ENCODE measurements around the gene FAF1. TPM values are rescaled to one million over a fixed set of nuclear protein-coding genes. Genes with fewer than 3 reads are reported as not detected.

FAF1 gene
- total and polyA plus RNA-seq, 9 of the 15 experiments (the other 6 are each of a cell fraction or from before 2014, with no cell fraction given): 48.7 to 225 (median 118) TPM

GRCh38 chr1:50977575-50978143 lies 17.6 kb upstream of the FAF1 start (continued):
- no peak for TF ChIP-seq MGA (IDR thresholded peaks at IDR 0.05)
- TF ChIP-seq, protein P1, sequence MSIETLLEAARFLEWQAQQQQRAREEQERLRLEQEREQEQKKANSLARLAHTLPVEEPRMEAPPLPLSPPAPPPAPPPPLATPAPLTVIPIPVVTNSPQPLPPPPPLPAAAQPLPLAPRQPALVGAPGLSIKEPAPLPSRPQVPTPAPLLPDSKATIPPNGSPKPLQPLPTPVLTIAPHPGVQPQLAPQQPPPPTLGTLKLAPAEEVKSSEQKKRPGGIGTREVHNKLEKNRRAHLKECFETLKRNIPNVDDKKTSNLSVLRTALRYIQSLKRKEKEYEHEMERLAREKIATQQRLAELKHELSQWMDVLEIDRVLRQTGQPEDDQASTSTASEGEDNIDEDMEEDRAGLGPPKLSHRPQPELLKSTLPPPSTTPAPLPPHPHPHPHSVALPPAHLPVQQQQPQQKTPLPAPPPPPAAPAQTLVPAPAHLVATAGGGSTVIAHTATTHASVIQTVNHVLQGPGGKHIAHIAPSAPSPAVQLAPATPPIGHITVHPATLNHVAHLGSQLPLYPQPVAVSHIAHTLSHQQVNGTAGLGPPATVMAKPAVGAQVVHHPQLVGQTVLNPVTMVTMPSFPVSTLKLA (conservative IDR thresholded peaks at IDR 0.05): peak in 1 of 2 experiments; percentile 66; a peak in 1 of 4 replicates
- no peak for TF ChIP-seq EP300 (IDR thresholded peaks at IDR 0.05; ENCODE audit: low read length)
- no peak for TF ChIP-seq HCFC1 (IDR thresholded peaks at IDR 0.05; ENCODE audit: low read depth, low read length)
- 0 out of 2 replicates have a peak, but pooled peaks have one; percentile 39 for TF ChIP-seq ZNF584 (CRISPR knock-in tag; IDR thresholded peaks at IDR 0.05; ENCODE audit: low read depth)
- TF ChIP-seq USF2 (CRISPR knock-in tag; IDR thresholded peaks at IDR 0.05): no peak
- TF ChIP-seq ETV1 (tag; conservative IDR thresholded peaks at IDR 0.05; ENCODE audit: low read depth): no peak
- TF ChIP-seq WHSC1 (IDR thresholded peaks at IDR 0.05; ENCODE audit: low read length): no peak
- no peak for TF ChIP-seq YBX1 (IDR thresholded peaks at IDR 0.05)
- no peak for TF ChIP-seq ARID2 (IDR thresholded peaks at IDR 0.05)
- TF ChIP-seq, protein P2, sequence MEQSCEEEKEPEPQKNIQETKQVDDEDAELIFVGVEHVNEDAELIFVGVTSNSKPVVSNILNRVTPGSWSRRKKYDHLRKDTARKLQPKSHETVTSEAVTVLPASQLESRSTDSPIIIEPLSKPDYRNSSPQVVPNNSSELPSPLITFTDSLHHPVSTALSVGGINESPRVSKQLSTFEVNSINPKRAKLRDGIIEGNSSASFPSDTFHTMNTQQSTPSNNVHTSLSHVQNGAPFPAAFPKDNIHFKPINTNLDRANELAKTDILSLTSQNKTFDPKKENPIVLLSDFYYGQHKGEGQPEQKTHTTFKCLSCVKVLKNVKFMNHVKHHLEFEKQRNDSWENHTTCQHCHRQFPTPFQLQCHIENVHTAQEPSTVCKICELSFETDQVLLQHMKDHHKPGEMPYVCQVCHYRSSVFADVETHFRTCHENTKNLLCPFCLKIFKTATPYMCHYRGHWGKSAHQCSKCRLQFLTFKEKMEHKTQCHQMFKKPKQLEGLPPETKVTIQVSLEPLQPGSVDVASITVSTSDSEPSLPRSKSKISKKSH (CRISPR knock-in tag; IDR thresholded peaks at IDR 0.05): no peak

All from K562 (cell line).